Activated T-cell treated with anti-CD3 and anti-CD28 coated beads, Interleukin-2, amount 50 U/mL, for 4 hours (primary cell): Measurements from ENCODE around the gene GAGE10. TPM values are rescaled to one million over a fixed set of nuclear protein-coding genes. Genes with fewer than 3 reads are reported as not detected.

ENCODE experiments used
- ATAC-seq, 2 donors: fragments of 200-7000 bp; cut with Tn5 transposase; one replicate each; pipeline ENCODE4 v1.10.0; 2021
- DNase-seq: peaks from one replicate; pipeline ENCODE4 v3.0.0-alpha.2; 2020
- H3K27me3 Mint-ChIP-seq: one replicate; pipeline ENCODE4 v1.8.0; 2021; ENCODE audit warnings: low read depth, mixed read lengths
- H3K36me3 Mint-ChIP-seq: one replicate; pipeline ENCODE4 v1.8.0; 2022; ENCODE audit warnings: mixed read lengths; ENCODE audit not compliant: insufficient read depth
- H3K4me1 Mint-ChIP-seq: one replicate; pipeline ENCODE4 v1.8.0; 2021; ENCODE audit warnings: low read depth, mixed read lengths
- H3K4me3 Mint-ChIP-seq: one replicate; pipeline ENCODE4 v1.8.0; 2021; ENCODE audit warnings: mild to moderate bottlenecking, moderate library complexity, mixed read lengths
- H3K9me3 Mint-ChIP-seq: one replicate; pipeline ENCODE4 v1.8.0; 2021; ENCODE audit warnings: mixed read lengths
- total RNA-seq, 3 donors: library from RNA; stranded (reverse); gene quantifications; one replicate each; pipeline ENCODE4 v1.2.1, GENCODE V29; 2021

GAGE10 gene
- total RNA-seq, 3 donors from 2014 or later: not detected

GRCh38 chrX:49269010-49269766 is 34.3 kb upstream of the GAGE10 start:
- Mint-ChIP-seq H3K27me3 (no peaks in the 10 kb centered on the region), H3K4me3 (peak overlapping the region; percentile 87), H3K4me1 (peaks cover 47% of the 10 kb centered on the region), H3K36me3 (peaks cover 5% of the 10 kb centered on the region), H3K9me3 (no peaks in the 10 kb centered on the region)
- peak; percentile 91 for DNase-seq
- peak; percentile 81 to 84 for ATAC-seq

DNA sequence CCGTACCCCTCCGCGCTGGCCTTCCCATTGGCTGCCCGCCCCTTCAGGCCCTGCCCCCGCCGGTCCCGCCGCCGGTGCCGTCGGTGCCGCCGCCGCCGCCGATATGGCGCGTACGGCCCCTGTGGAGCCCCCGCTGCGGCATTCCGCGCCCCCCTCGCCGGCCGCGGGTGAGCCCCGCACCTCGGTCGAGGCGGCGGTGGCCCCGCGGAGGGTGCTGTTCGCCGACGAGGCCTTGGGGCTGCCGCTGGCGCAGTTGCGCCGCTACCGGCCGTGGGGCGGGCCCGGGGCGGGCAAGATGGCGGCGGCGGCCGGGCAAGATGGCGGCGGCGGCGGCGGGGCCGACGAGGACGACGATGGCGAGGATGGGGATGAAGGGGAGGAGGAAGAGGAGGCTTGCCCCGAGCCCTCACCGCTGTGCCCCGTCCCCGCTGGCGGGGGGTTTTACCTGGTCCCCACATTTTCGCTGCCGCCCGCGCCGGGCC is 33.6 kb upstream of the GAGE10 start, which contains the start of gene PPP1R3F:
PPP1R3F (plus strand) TSS at position 27 of the 482 bp plus-strand sequence; CDS start at position 104, 77 bp downstream.
- H3K4me3 Mint-ChIP-seq: peak within 1 kb of the TSS; percentile 87
- ATAC-seq (peak; percentile 8 to 19), DNase-seq (no peak)
- no peaks in the 10 kb centered on the region for H3K9me3 Mint-ChIP-seq
- peaks cover 5% of the 10 kb centered on the region for H3K36me3 Mint-ChIP-seq
- no peaks in the 10 kb centered on the region for H3K27me3 Mint-ChIP-seq
- peaks cover 51% of the 10 kb centered on the region for H3K4me1 Mint-ChIP-seq

GRCh38 chrX:49270249-49270921 is 33.1 kb upstream of the GAGE10 start:
- no peaks in the 10 kb centered on the region for H3K27me3 Mint-ChIP-seq
- DNase-seq (no peak), ATAC-seq (no peak)
- H3K4me3 Mint-ChIP-seq: peak overlapping the region; percentile 76
- no peaks in the 10 kb centered on the region for H3K9me3 Mint-ChIP-seq
- H3K36me3 Mint-ChIP-seq: peaks cover 8% of the 10 kb centered on the region
- H3K4me1 Mint-ChIP-seq: peaks cover 53% of the 10 kb centered on the region

DNA sequence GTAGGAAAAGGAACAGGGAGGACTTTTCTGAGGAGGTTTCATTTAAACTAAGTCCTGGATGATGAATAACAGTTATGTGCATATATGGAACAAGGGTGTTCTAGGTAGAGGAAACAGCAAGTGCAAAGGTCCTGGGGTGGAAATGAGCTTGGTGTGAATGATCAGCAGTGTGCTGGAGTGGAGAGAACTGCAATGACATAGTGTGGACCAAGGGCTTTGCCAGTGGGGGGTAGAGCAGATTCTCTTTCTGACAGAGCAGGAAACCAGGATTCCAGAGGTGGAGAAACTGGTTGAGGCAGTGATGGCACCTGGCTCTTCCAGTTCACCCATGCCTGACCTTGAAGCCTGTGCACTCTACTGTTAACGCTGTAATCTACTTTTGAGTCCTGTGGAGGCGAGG is 32.1 kb upstream of the GAGE10 start:
- H3K4me3 Mint-ChIP-seq: peak overlapping the region; percentile 76
- H3K27me3 Mint-ChIP-seq: no peaks in the 10 kb centered on the region
- peaks cover 8% of the 10 kb centered on the region for H3K36me3 Mint-ChIP-seq
- H3K9me3 Mint-ChIP-seq: no peaks in the 10 kb centered on the region
- ATAC-seq: no peak
- no peak for DNase-seq
- peaks cover 62% of the 10 kb centered on the region for H3K4me1 Mint-ChIP-seq

GRCh38 chrX:49272421-49272820 is 31.0 kb upstream of the GAGE10 start:
- ATAC-seq (no peak), DNase-seq (no peak)
- peaks cover 73% of the 10 kb centered on the region for H3K4me1 Mint-ChIP-seq

DNA sequence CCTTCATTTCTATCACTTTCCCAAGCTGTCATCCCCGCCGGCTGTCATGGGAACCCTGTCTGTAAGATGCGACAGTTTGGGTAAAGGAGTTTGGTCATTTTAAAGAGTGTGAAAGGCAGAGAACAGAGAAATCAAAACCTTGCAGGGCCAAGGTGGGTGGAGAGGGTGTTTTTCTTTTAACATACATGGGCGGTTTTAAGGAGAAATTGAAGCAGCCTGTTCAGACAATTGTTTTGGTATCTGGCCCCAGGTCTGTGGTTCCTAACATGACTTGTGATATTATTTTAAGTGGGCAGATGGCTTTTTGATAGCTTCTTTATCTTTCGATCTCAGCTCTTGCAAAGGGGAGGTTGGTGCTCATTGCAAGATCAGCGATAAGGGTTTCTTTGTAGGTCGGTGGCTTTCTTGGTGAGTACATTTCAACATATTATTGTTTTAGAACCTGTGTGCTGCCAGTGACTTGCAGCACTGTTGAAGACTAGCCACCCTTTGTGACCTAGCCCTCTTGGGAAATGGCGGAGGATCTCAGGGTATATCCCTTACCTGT is 30.2 kb upstream of the GAGE10 start:
- Mint-ChIP-seq H3K4me3 (peak overlapping the region; percentile 76), H3K9me3 (no peaks in the 10 kb centered on the region), H3K27me3 (no peaks in the 10 kb centered on the region), H3K4me1 (peaks cover 77% of the 10 kb centered on the region), H3K36me3 (peaks cover 8% of the 10 kb centered on the region)
- peak; percentile 4 for ATAC-seq
- DNase-seq: no peak

More at GRCh38 chrX:49272421-49272820, 31.0 kb upstream of the GAGE10 start:
- peak overlapping the region; percentile 76 for H3K4me3 Mint-ChIP-seq
- no peaks in the 10 kb centered on the region for H3K27me3 Mint-ChIP-seq
- no peaks in the 10 kb centered on the region for H3K9me3 Mint-ChIP-seq
- H3K36me3 Mint-ChIP-seq: peaks cover 8% of the 10 kb centered on the region

DNA sequence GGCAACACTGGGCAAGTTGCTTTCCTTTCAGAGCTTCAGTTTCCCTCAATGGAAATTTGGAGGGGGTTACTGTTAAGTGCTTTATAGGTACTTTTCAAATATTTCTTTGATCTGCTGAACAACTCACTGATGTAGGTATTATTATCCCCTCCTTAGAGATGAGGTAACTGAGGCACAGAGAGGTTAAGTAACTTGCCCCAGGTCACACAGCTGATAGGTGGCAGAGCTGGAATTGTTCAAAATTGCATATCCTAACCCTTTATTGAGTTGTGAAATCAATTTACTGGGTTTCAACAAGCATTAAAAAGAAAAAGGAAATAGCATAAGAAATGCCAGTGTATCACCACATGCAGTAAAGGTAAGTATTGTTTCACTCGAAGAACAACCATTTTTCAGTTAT is 27.2 kb upstream of the GAGE10 start:
- ATAC-seq (no peak), DNase-seq (no peak)
- no peaks in the 10 kb centered on the region for H3K9me3 Mint-ChIP-seq
- H3K36me3 Mint-ChIP-seq: peaks cover 4% of the 10 kb centered on the region
- H3K4me1 Mint-ChIP-seq: peaks cover 91% of the 10 kb centered on the region
- H3K27me3 Mint-ChIP-seq: no peaks in the 10 kb centered on the region
- H3K4me3 Mint-ChIP-seq: no peak overlapping the region

GRCh38 chrX:49276671-49277534 is 26.5 kb upstream of the GAGE10 start:
- H3K4me3 Mint-ChIP-seq: peak overlapping the region; percentile 73
- no peaks in the 10 kb centered on the region for H3K27me3 Mint-ChIP-seq
- H3K9me3 Mint-ChIP-seq: no peaks in the 10 kb centered on the region
- DNase-seq: peak; percentile 2
- H3K4me1 Mint-ChIP-seq: peaks cover 85% of the 10 kb centered on the region
- H3K36me3 Mint-ChIP-seq: peaks cover 3% of the 10 kb centered on the region
- peak; percentile 16 to 27 for ATAC-seq

GRCh38 chrX:49277535-49277830 is 26.0 kb upstream of the GAGE10 start:
- peak; percentile 40 to 44 for ATAC-seq

GRCh38 chrX:49278081-49278480 is 25.4 kb upstream of the GAGE10 start:
- Mint-ChIP-seq H3K27me3 (no peaks in the 10 kb centered on the region), H3K4me1 (peaks cover 83% of the 10 kb centered on the region), H3K9me3 (no peaks in the 10 kb centered on the region), H3K36me3 (peaks cover 3% of the 10 kb centered on the region), H3K4me3 (peak overlapping the region; percentile 14)
- DNase-seq (no peak), ATAC-seq (no peak)

More at GRCh38 chrX:49277535-49277830, 26.0 kb upstream of the GAGE10 start:
- Mint-ChIP-seq H3K4me3 (peak overlapping the region; percentile 73), H3K9me3 (no peaks in the 10 kb centered on the region), H3K36me3 (peaks cover 3% of the 10 kb centered on the region), H3K4me1 (peaks cover 85% of the 10 kb centered on the region), H3K27me3 (no peaks in the 10 kb centered on the region)
- no peak for DNase-seq

GRCh38 chrX:49282647-49283011 is 20.8 kb upstream of the GAGE10 start:
- DNase-seq (no peak), ATAC-seq (no peak)
- no peaks in the 10 kb centered on the region for H3K27me3 Mint-ChIP-seq
- peaks cover 43% of the 10 kb centered on the region for H3K4me1 Mint-ChIP-seq
- H3K4me3 Mint-ChIP-seq: no peak overlapping the region
- no peaks in the 10 kb centered on the region for H3K9me3 Mint-ChIP-seq
- no peaks in the 10 kb centered on the region for H3K36me3 Mint-ChIP-seq

DNA sequence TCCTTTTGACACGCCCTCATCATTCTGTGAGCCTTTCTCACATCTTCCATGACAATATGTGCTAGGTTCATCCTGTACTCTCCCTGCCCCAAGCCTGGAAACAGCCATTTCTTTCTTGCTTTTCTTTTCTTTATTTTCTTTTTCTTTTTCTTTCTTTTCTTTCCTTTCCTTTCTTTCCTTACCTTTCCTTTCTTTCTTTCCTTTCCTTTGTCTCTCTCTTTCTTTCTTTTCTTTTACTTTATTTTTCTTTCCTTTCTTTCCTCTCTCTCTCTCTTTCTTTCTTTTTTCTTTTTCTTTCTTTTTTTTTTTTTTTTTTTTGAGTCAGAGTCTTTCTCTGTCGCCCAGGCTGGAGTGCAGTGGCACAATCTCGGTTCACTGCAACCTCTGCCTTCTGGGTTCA is 19.2 kb upstream of the GAGE10 start:
- no peak overlapping the region for H3K4me3 Mint-ChIP-seq
- no peaks in the 10 kb centered on the region for H3K9me3 Mint-ChIP-seq
- DNase-seq: no peak
- H3K36me3 Mint-ChIP-seq: no peaks in the 10 kb centered on the region
- H3K27me3 Mint-ChIP-seq: no peaks in the 10 kb centered on the region
- peaks cover 43% of the 10 kb centered on the region for H3K4me1 Mint-ChIP-seq
- no peak for ATAC-seq

DNA sequence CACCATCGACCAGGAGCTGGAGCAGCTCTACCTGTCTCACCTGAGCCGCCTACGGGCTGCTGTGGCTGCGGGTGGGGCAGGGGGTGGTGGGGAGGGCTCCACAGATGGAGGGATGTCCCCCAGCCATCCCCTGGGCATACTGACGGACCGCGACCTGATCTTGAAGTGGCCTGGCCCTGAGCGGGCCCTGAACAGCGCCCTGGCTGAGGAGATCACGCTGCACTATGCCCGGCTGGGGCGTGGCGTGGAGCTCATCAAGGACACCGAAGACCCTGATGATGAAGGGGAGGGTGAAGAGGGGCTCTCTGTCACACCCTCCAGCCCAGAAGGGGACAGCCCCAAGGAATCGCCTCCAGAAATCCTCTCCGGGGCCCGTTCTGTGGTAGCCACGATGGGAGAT is 17.3 kb upstream of the GAGE10 start:
- ATAC-seq: no peak
- H3K36me3 Mint-ChIP-seq: no peaks in the 10 kb centered on the region

GRCh38 chrX:49286581-49286980 is 16.9 kb upstream of the GAGE10 start:
- DNase-seq: no peak
- Mint-ChIP-seq H3K27me3 (no peaks in the 10 kb centered on the region), H3K36me3 (no peaks in the 10 kb centered on the region), H3K9me3 (no peaks in the 10 kb centered on the region), H3K4me1 (peaks cover 33% of the 10 kb centered on the region), H3K4me3 (no peak overlapping the region)
- no peak for ATAC-seq

More for the DNA sequence above, 17.3 kb upstream of the GAGE10 start:
- peaks cover 34% of the 10 kb centered on the region for H3K4me1 Mint-ChIP-seq
- H3K4me3 Mint-ChIP-seq: no peak overlapping the region
- no peak for DNase-seq
- no peaks in the 10 kb centered on the region for H3K9me3 Mint-ChIP-seq
- no peaks in the 10 kb centered on the region for H3K27me3 Mint-ChIP-seq
